ENCODE measurements around the gene LRRC73. TPM values are rescaled to one million over a fixed set of nuclear protein-coding genes. Genes with fewer than 3 reads are reported as not detected.
A peak's percentile ranks its signal among the peaks of the same experiment; 100 is the strongest.

LRRC73 gene
- total RNA-seq, 1 experiment from 2014 or later, result 0.58 TPM

GRCh38 chr6:43488667-43489276 lies 21.4 kb downstream of the LRRC73 start:
- ChIA-PET CTCF (interaction anchor here (0.6 to 0.9 kb wide), 2 partner anchors 18 to 31 kb away, joined by 3 to 6 read pairs; no protein-coding TSS in a partner anchor), POLR2A (ENCODE audit: low non-redundant PET) (no interaction called here)
- Histone ChIP-seq H3K4me1 (ENCODE audit: insufficient read depth, low read length, poor library complexity, severe bottlenecking) (peaks cover 37% of the 10 kb centered on the region), H3K27ac (ENCODE audit: low read depth, low read length, poor library complexity, severe bottlenecking) (no peak overlapping the region), H3K4me3 (ENCODE audit: low read depth, low read length, poor library complexity, severe bottlenecking) (no peak overlapping the region), H3K9me3 (ENCODE audit: low read depth, low read length, poor library complexity, severe bottlenecking) (no peaks in the 10 kb centered on the region), H3K36me3 (ENCODE audit: insufficient read depth, low read length, poor library complexity, severe bottlenecking) (no peaks in the 10 kb centered on the region), H3K27me3 (replicated peaks; ENCODE audit: insufficient read depth, low read depth, low read length, poor library complexity) (no peaks in the 10 kb centered on the region)
- DNase-seq (ENCODE audit: low spot score), result no peak
- intact Hi-C loops (cut with micrococcal nuclease; ENCODE audit: unreplicated experiment), result no loop called here
- BruUV-seq (replicated peaks), result no TSS peak
- TF ChIP-seq, protein P1, sequence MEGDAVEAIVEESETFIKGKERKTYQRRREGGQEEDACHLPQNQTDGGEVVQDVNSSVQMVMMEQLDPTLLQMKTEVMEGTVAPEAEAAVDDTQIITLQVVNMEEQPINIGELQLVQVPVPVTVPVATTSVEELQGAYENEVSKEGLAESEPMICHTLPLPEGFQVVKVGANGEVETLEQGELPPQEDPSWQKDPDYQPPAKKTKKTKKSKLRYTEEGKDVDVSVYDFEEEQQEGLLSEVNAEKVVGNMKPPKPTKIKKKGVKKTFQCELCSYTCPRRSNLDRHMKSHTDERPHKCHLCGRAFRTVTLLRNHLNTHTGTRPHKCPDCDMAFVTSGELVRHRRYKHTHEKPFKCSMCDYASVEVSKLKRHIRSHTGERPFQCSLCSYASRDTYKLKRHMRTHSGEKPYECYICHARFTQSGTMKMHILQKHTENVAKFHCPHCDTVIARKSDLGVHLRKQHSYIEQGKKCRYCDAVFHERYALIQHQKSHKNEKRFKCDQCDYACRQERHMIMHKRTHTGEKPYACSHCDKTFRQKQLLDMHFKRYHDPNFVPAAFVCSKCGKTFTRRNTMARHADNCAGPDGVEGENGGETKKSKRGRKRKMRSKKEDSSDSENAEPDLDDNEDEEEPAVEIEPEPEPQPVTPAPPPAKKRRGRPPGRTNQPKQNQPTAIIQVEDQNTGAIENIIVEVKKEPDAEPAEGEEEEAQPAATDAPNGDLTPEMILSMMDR (conservative IDR thresholded peaks at IDR 0.05; ENCODE audit: low read depth, low read length), result no peak
- no peak for TF ChIP-seq EZH2 (IDR thresholded peaks at IDR 0.05; ENCODE audit: borderline replicate concordance, low read depth, low read length, poor library complexity, severe bottlenecking)

DNA sequence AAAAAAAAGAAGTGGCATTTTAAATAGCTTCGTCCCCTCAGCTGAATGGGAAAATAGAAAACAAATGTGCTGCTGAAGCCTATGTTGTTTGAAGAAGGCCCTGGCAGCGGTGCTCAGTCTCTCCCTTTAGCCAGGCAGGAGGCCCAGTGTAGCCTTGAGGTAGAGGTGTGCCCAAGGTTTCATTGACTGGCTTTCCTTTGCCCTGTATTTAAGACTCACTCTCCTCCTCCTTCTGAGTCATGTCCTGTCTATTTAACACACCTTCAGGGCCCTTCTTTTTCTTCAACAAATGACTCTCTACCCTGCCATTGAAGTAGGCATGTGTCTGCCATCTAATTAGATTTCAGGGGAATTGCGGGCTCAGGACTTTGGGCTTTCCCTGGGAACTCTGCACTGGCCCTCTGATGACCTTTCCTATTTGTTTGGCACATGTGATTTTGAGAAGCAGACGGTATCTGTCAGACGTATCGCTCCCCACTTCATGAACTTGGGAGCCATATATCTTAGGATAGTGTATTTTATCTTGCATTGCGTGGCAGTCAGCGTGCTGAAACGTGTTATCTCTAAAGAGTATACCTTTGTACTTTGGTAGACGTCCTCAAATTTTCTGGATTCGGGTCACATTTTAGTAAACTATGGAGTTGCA lies 28.4 kb downstream of the LRRC73 start:
- intact Hi-C loops (cut with micrococcal nuclease; ENCODE audit: unreplicated experiment), result no loop called here
- Histone ChIP-seq H3K4me3 (ENCODE audit: low read depth, low read length, poor library complexity, severe bottlenecking) (no peak overlapping the region), H3K27me3 (replicated peaks; ENCODE audit: insufficient read depth, low read depth, low read length, poor library complexity) (no peaks in the 10 kb centered on the region), H3K4me1 (ENCODE audit: insufficient read depth, low read length, poor library complexity, severe bottlenecking) (peaks cover 33% of the 10 kb centered on the region), H3K9me3 (ENCODE audit: low read depth, low read length, poor library complexity, severe bottlenecking) (no peaks in the 10 kb centered on the region), H3K36me3 (ENCODE audit: insufficient read depth, low read length, poor library complexity, severe bottlenecking) (no peaks in the 10 kb centered on the region), H3K27ac (ENCODE audit: low read depth, low read length, poor library complexity, severe bottlenecking) (no peak overlapping the region)
- BruUV-seq (replicated peaks), result TSS peak; percentile 3
- POLR2A ChIA-PET (ENCODE audit: low non-redundant PET), result no interaction called here
- no peak for DNase-seq (ENCODE audit: low spot score)
- TF ChIP-seq, protein P1 (conservative IDR thresholded peaks at IDR 0.05; ENCODE audit: low read depth, low read length), result no peak
- no peak for TF ChIP-seq EZH2 (IDR thresholded peaks at IDR 0.05; ENCODE audit: borderline replicate concordance, low read depth, low read length, poor library complexity, severe bottlenecking)
- CTCF ChIA-PET, result interaction anchor here (0.6 kb wide), 2 partner anchors 131 to 294 kb away, joined by 4 to 6 read pairs; no protein-coding TSS in a partner anchor

- Histone ChIP-seq H3K36me3 (ENCODE audit: insufficient read depth, low read length, poor library complexity, severe bottlenecking) (no peaks in the 10 kb centered on the region), H3K27me3 (replicated peaks; ENCODE audit: insufficient read depth, low read depth, low read length, poor library complexity) (no peaks in the 10 kb centered on the region), H3K4me3 (ENCODE audit: low read depth, low read length, poor library complexity, severe bottlenecking) (no peak overlapping the region), H3K9me3 (ENCODE audit: low read depth, low read length, poor library complexity, severe bottlenecking) (no peaks in the 10 kb centered on the region), H3K27ac (ENCODE audit: low read depth, low read length, poor library complexity, severe bottlenecking) (no peak overlapping the region), H3K4me1 (ENCODE audit: insufficient read depth, low read length, poor library complexity, severe bottlenecking) (peaks cover 33% of the 10 kb centered on the region)
- intact Hi-C loops (cut with micrococcal nuclease; ENCODE audit: unreplicated experiment), result no loop called here
- ChIA-PET POLR2A (ENCODE audit: low non-redundant PET) (interaction anchor here (0.7 kb wide), 1 partner anchor 48 kb away, joined by 3 read pairs; no protein-coding TSS in a partner anchor), CTCF (interaction anchor here (0.6 kb wide), 1 partner anchor 293 kb away, joined by 4 read pairs; no protein-coding TSS in a partner anchor)
- TF ChIP-seq, protein P1 (conservative IDR thresholded peaks at IDR 0.05; ENCODE audit: low read depth, low read length), result no peak
- no peak for TF ChIP-seq EZH2 (IDR thresholded peaks at IDR 0.05; ENCODE audit: borderline replicate concordance, low read depth, low read length, poor library complexity, severe bottlenecking)
- no TSS peak for BruUV-seq (replicated peaks)
- no peak for DNase-seq (ENCODE audit: low spot score)
These were observed 29.1 kb downstream of the LRRC73 start for GRCh38 chr6:43481075-43481474.

Measured in A673 (cell line).